ENCODE data around the gene PTPN2. TPM values are rescaled to one million over a fixed set of nuclear protein-coding genes. Genes with fewer than 3 reads are reported as not detected.

Gene PTPN2
- total RNA-seq, 6 experiments from 2014 or later: 7.5 to 41.1 (median 14.7) TPM

DNA sequence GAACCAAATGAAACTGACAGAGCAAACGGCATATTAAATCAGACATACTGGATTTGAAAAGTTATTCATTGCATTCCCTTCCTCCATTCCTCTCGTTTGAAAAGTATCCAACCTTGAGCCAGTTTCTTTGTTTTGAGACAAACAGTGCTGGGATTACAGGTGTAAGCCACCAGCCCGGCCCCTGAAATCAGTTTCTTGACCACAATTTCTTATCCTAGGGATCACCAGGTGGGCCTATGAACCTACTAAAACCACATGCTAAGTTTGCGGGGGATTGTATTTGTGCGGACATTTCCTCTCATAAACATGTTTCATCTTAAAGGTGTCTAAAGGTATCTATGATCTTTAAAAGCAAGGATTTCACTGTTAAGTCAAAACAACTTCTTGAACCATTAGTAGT is 11.6 kb downstream of the PTPN2 start:
- Histone ChIP-seq H3K9me3 (no peaks in the 10 kb centered on the region), H3K27ac (no peak overlapping the region), H3K4me3 (no peak overlapping the region), H3K36me3 (no peaks in the 10 kb centered on the region), H3K4me1 (peaks cover 0 to 8% (median 3%) of the 10 kb centered on the region in 4 donors), H3K27me3 (no peaks in the 10 kb centered on the region)
- no peak for ATAC-seq
- DNase-seq: no peak
- 66% methylated on average over 5 of the region's 5 CpGs for WGBS (ENCODE audit: insufficient coverage, low coverage, low lambda C conversion rate, missing lambda C conversion rate)
- TF ChIP-seq, protein P1, sequence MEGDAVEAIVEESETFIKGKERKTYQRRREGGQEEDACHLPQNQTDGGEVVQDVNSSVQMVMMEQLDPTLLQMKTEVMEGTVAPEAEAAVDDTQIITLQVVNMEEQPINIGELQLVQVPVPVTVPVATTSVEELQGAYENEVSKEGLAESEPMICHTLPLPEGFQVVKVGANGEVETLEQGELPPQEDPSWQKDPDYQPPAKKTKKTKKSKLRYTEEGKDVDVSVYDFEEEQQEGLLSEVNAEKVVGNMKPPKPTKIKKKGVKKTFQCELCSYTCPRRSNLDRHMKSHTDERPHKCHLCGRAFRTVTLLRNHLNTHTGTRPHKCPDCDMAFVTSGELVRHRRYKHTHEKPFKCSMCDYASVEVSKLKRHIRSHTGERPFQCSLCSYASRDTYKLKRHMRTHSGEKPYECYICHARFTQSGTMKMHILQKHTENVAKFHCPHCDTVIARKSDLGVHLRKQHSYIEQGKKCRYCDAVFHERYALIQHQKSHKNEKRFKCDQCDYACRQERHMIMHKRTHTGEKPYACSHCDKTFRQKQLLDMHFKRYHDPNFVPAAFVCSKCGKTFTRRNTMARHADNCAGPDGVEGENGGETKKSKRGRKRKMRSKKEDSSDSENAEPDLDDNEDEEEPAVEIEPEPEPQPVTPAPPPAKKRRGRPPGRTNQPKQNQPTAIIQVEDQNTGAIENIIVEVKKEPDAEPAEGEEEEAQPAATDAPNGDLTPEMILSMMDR (IDR thresholded peaks at IDR 0.05): no peak
- TF ChIP-seq POLR2A (IDR thresholded peaks at IDR 0.05): no peak
- intact Hi-C loops (cut with DNase I): no loop called here

DNA sequence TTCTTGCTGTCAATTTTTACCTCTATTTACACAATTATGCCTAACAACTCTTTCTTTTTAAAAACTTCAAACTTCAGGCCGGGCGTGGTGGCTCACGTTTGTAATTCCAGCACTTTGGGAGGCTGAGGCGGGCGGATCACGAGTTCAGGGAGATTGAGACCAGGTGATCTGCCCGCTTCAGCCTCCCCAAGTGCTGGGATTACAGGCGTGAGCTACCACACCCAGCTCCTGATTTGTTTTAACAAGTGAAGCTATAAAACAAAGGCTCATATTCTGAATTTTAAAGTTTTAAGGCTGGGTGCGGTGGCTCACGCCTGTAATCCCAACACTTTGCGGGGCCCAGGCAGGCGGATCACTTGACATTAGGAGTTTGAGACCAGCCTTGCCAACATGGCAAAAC is 15.5 kb downstream of the PTPN2 start:
- no peak overlapping the region for H3K4me3 ChIP-seq
- 98% methylated on average over 8 of the region's 12 CpGs for WGBS (ENCODE audit: insufficient coverage, low coverage, low lambda C conversion rate, missing lambda C conversion rate)
- no peak for DNase-seq
- H3K27ac ChIP-seq: no peak overlapping the region
- H3K9me3 ChIP-seq: no peaks in the 10 kb centered on the region
- TF ChIP-seq, protein P1 (IDR thresholded peaks at IDR 0.05): no peak
- TF ChIP-seq POLR2A (IDR thresholded peaks at IDR 0.05): no peak
- no peak for ATAC-seq
- H3K36me3 ChIP-seq: no peaks in the 10 kb centered on the region
- no peaks in the 10 kb centered on the region for H3K27me3 ChIP-seq
- no peaks in the 10 kb centered on the region for H3K4me1 ChIP-seq
- intact Hi-C loops (cut with DNase I): no loop called here

DNA sequence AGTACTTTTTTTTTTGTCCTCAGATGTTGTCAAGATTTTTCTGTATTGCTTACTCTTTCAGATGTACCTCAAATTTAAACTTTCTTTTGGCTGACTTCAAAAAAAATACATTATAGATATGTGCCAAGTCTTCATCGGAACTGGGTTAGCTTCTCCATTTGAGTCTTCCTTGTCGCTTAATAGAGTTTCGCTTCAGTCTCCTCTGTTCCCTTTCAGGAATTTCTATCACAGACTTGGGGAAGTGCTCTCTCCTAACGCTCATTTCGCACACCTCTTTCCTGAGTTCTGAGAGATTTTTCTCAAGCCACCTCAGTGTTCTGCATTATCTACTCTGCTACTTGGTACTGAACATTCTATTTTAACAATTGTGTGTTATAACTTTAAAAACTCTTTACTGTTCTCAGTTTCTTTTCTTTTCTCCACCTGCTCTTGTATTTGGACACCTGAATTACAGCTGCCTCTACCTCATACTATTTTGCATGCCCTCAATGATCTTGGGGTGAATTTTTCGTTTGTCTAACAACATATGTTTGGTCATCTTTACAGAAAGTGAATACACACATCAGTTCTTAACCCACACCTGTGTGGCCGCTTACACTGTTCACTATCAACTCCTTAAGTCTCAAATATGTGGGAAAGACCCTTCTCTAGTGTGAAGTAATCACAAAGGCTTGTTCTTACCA is 16.5 kb downstream of the PTPN2 start:
- 83% methylated on average over 7 of the region's 7 CpGs for WGBS (ENCODE audit: insufficient coverage, low coverage, low lambda C conversion rate, missing lambda C conversion rate)
- ATAC-seq: peak in 1 of 4 donors; percentile 25
- Histone ChIP-seq H3K9me3 (no peaks in the 10 kb centered on the region), H3K27ac (no peak overlapping the region), H3K4me1 (peaks cover 0 to 5% (median 0%) of the 10 kb centered on the region in 4 donors), H3K4me3 (no peak overlapping the region), H3K27me3 (no peaks in the 10 kb centered on the region), H3K36me3 (no peaks in the 10 kb centered on the region)
- no peak for DNase-seq
- intact Hi-C loops (cut with DNase I): no loop called here
- TF ChIP-seq POLR2A (IDR thresholded peaks at IDR 0.05): no peak
- TF ChIP-seq, protein P1 (IDR thresholded peaks at IDR 0.05): no peak

DNA sequence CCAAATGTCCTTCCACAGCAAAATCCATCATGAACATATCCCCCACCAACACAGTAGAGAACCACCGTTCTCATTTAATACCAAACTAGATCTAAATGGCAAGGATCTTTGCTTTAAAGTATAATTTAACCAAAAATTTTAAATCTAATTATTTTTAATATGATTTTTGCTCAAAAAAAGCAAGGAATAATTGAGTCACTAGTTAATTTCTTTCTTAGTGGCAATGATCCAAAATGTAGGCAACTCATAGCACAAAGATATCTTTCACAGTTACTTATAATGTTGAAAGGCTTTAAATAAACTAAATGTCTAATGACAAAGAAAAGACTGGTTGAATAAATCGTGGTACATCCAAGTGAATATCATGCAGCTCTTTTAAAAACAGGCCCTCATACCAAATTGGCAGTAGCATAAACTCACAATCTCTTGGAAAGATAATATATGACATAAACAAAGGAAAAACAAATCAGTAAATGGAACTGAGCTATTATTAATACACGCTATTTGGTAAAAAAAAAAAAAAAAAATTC is 20.3 kb downstream of the PTPN2 start:
- Histone ChIP-seq H3K9me3 (no peaks in the 10 kb centered on the region), H3K4me1 (peaks cover 0 to 6% (median 0%) of the 10 kb centered on the region in 4 donors), H3K4me3 (no peak overlapping the region), H3K27me3 (no peaks in the 10 kb centered on the region), H3K36me3 (no peaks in the 10 kb centered on the region), H3K27ac (no peak overlapping the region)
- intact Hi-C loops (cut with DNase I): no loop called here
- 64% methylated on average over 3 of the region's 3 CpGs for WGBS (ENCODE audit: insufficient coverage, low coverage, low lambda C conversion rate, missing lambda C conversion rate)
- DNase-seq (no peak), ATAC-seq (no peak)
- TF ChIP-seq POLR2A (IDR thresholded peaks at IDR 0.05): no peak
- TF ChIP-seq, protein P1 (IDR thresholded peaks at IDR 0.05): no peak

Data from right lobe of liver (tissue), 6 donors.